GM23338 (cell line): ENCODE measurements around the gene RYR2. TPM values are rescaled to one million over a fixed set of nuclear protein-coding genes. Genes with fewer than 3 reads are reported as not detected.

Source experiments
- ATAC-seq: fragments of 200-7000 bp; cut with Tn5 transposase; 3 replicates; pipeline ENCODE4 v1.9.1; 2020
- DNase-seq: peaks from one replicate; pipeline ENCODE4 v3.0.0-alpha.2; 2015; ENCODE audit warnings: low spot score
- H2AFZ ChIP-seq: fragments of 200-600 bp; sonication (generic); 2 replicates; pipeline ENCODE4 v1.8.0; 2016; ENCODE audit warnings: antibody characterized with exemption, mild to moderate bottlenecking, moderate library complexity
- H3F3A ChIP-seq: fragments of 200-600 bp; sonication (generic); replicated peaks from 2 replicates; pipeline ENCODE4 v1.8.0; 2017; ENCODE audit warnings: antibody characterized with exemption, mixed run types, low read depth
- H3K27ac ChIP-seq: fragments of 200-600 bp; sonication (generic); 2 replicates; pipeline ENCODE4 v1.6.1; 2016; ENCODE audit warnings: low read depth
- H3K27me3 ChIP-seq: fragments of 200-600 bp; sonication (generic); 2 replicates; pipeline ENCODE4 v1.8.0; 2016; ENCODE audit warnings: mild to moderate bottlenecking, mixed run types, moderate library complexity; ENCODE audit not compliant: insufficient read depth
- H3K36me3 ChIP-seq: fragments of 200-600 bp; sonication (generic); 2 replicates; pipeline ENCODE4 v1.8.0; 2016; ENCODE audit warnings: mild to moderate bottlenecking; ENCODE audit not compliant: insufficient read depth
- H3K4me1 ChIP-seq: fragments of 200-600 bp; sonication (generic); 2 replicates; pipeline ENCODE4 v1.8.0; 2016; ENCODE audit warnings: mild to moderate bottlenecking, moderate library complexity; ENCODE audit not compliant: insufficient read depth
- H3K4me2 ChIP-seq: fragments of 200-600 bp; sonication (generic); 2 replicates; pipeline ENCODE4 v1.7.1; 2017; ENCODE audit warnings: mixed run types
- H3K4me3 ChIP-seq: fragments of 200-600 bp; sonication (generic); 2 replicates; pipeline ENCODE4 v1.6.1; 2016; ENCODE audit warnings: mixed run types
- H3K79me2 ChIP-seq: fragments of 200-600 bp; sonication (generic); replicated peaks from 2 replicates; pipeline ENCODE4 v1.8.0; 2017; ENCODE audit warnings: mild to moderate bottlenecking; ENCODE audit not compliant: insufficient read depth
- H3K9me2 ChIP-seq: fragments of 200-600 bp; sonication (generic); 2 replicates; pipeline ENCODE4 v1.8.0; 2017; ENCODE audit not compliant: insufficient read depth
- H4K20me1 ChIP-seq: fragments of 200-600 bp; sonication (generic); replicated peaks from 2 replicates; pipeline ENCODE4 v1.8.0; 2017; ENCODE audit warnings: mild to moderate bottlenecking; ENCODE audit not compliant: insufficient read depth
- H3K27ac Mint-ChIP-seq: 2 replicates; pipeline ENCODE4 v1.8.0; 2020; ENCODE audit warnings: inconsistent platforms, mild to moderate bottlenecking, moderate library complexity, mixed read lengths
- H3K27me3 Mint-ChIP-seq: 3 replicates; pipeline ENCODE4 v1.8.0; 2022; ENCODE audit warnings: low read depth, mild to moderate bottlenecking, moderate library complexity, mixed read lengths, inconsistent platforms; ENCODE audit not compliant: insufficient read depth, poor library complexity
- H3K36me3 Mint-ChIP-seq: 3 replicates; pipeline ENCODE4 v1.8.0; 2021; ENCODE audit warnings: low read depth, mild to moderate bottlenecking, inconsistent platforms, moderate library complexity, mixed read lengths
- H3K4me1 Mint-ChIP-seq: 3 replicates; pipeline ENCODE4 v1.8.0; 2020; ENCODE audit warnings: mild to moderate bottlenecking, inconsistent platforms, mixed read lengths
- H3K4me3 Mint-ChIP-seq: 3 replicates; pipeline ENCODE4 v1.8.0; 2021; ENCODE audit warnings: moderate library complexity, mild to moderate bottlenecking, inconsistent platforms, mixed read lengths
- H3K9me3 Mint-ChIP-seq: 3 replicates; pipeline ENCODE4 v1.8.0; 2020; ENCODE audit warnings: moderate library complexity, mild to moderate bottlenecking, inconsistent platforms, mixed read lengths
- CREB1 ChIP-seq: fragments of 250-450 bp; sonication (Bioruptor Pico); IDR thresholded peaks from 2 replicates; pipeline ENCODE4 v1.5.0; 2020; ENCODE audit warnings: low read depth, mild to moderate bottlenecking, moderate library complexity
- EZH2 ChIP-seq: fragments of 200-600 bp; sonication (generic); IDR thresholded peaks from one replicate; pipeline ENCODE4 v1.8.0; 2017; ENCODE audit warnings: antibody characterized with exemption, mild to moderate bottlenecking, low read depth; ENCODE audit not compliant: unreplicated experiment
- EZH2phosphoT487 ChIP-seq: fragments of 200-600 bp; sonication (generic); IDR thresholded peaks from one replicate; pipeline ENCODE4 v1.8.1; 2018; ENCODE audit warnings: antibody characterized with exemption; ENCODE audit not compliant: unreplicated experiment
- JUNB ChIP-seq: IDR thresholded peaks from one replicate; pipeline ENCODE4 v1.6.1; 2016; ENCODE audit warnings: antibody characterized with exemption; ENCODE audit not compliant: unreplicated experiment
- NANOG ChIP-seq: IDR thresholded peaks from 2 replicates; pipeline ENCODE4 v1.6.1; 2016; ENCODE audit warnings: antibody characterized with exemption, borderline replicate concordance
- POLR2AphosphoS5 ChIP-seq: IDR thresholded peaks from 2 replicates; pipeline ENCODE4 v1.6.1; 2016; ENCODE audit warnings: antibody characterized with exemption, low read depth
- REST ChIP-seq: IDR thresholded peaks from one replicate; pipeline ENCODE4 v1.6.1; 2018; ENCODE audit warnings: antibody characterized with exemption; ENCODE audit not compliant: unreplicated experiment
- STAT1 ChIP-seq: IDR thresholded peaks from one replicate; pipeline ENCODE4 v1.6.1; 2016; ENCODE audit warnings: antibody characterized with exemption; ENCODE audit not compliant: unreplicated experiment
- ZNF114 ChIP-seq: fragments of 250-450 bp; sonication (Bioruptor Pico); IDR thresholded peaks from 2 replicates; pipeline ENCODE4 v1.5.0; 2020; ENCODE audit warnings: mild to moderate bottlenecking, moderate library complexity
- ZNF331 ChIP-seq: fragments of 250-450 bp; sonication (Bioruptor Pico); IDR thresholded peaks from 2 replicates; pipeline ENCODE4 v1.5.0; 2020; ENCODE audit warnings: low read depth, mild to moderate bottlenecking, moderate library complexity
- polyA plus RNA-seq: library from polyadenylated mRNA; unstranded; fragments of >200 nt; fragmentation: Nextera tagmentation; extraction: Ambion mirVana; gene quantifications from 2 replicates; pipeline ENCODE4 v1.2.1, GENCODE V29; 2016
- total RNA-seq: library from RNA; depleted of rRNA; stranded (reverse); fragments of >200 nt; shearing (Covaris generic); gene quantifications from 2 replicates; pipeline ENCODE4 v1.2.3, GENCODE V29; 2014
- TF ChIP-seq, protein P1 (sequence below), 2 experiments: fragments of 200-600 bp in 1 of 2; sonication (generic) in 1 of 2; conservative IDR thresholded peaks; 2 replicates each; pipeline versions ENCODE4 v1.5.1 to v1.6.1; 2016 to 2017; ENCODE audit warnings: antibody characterized with exemption in 2 of 2, low read depth in 2 of 2, mild to moderate bottlenecking in 2 of 2, moderate library complexity in 1 of 2

Gene RYR2
- total and polyA plus RNA-seq, 2 experiments from 2014 or later, result 8.9 to 10.0 TPM

GRCh38 chr1:237393632-237394031 lies 351.6 kb downstream of the RYR2 start:
- peaks cover 26% of the 10 kb centered on the region for H3K4me1 ChIP-seq
- peak overlapping the region; percentile 74; the same call in 1 of the 2 replicates for H3K27ac ChIP-seq
- DNase-seq, result no peak
- no peaks in the 10 kb centered on the region for H4K20me1 ChIP-seq
- peak; percentile 54 for ATAC-seq
- 0 out of 2 replicates have a peak, but pooled peaks cover 3% of the 10 kb centered on the region for H3K79me2 ChIP-seq
- Mint-ChIP-seq H3K4me1 (peaks cover 25% of the 10 kb centered on the region), H3K27ac (0 out of 2 replicates have a peak overlapping the region, but pooled peaks have one; percentile 38), H3K27me3 (peaks cover 3% of the 10 kb centered on the region), H3K4me3 (no peak overlapping the region), H3K9me3 (peaks cover 14% of the 10 kb centered on the region; the same call in 2 of the 3 replicates), H3K36me3 (peaks cover 25% of the 10 kb centered on the region)
- no peak overlapping the region for H3K4me2 ChIP-seq
- H3K4me3 ChIP-seq, result no peak overlapping the region
- no peak overlapping the region for H2AFZ ChIP-seq
- H3K9me2 ChIP-seq, result no peaks in the 10 kb centered on the region
- H3F3A ChIP-seq, result no peaks in the 10 kb centered on the region
- no peaks in the 10 kb centered on the region for H3K27me3 ChIP-seq
- TF ChIP-seq, protein P1, sequence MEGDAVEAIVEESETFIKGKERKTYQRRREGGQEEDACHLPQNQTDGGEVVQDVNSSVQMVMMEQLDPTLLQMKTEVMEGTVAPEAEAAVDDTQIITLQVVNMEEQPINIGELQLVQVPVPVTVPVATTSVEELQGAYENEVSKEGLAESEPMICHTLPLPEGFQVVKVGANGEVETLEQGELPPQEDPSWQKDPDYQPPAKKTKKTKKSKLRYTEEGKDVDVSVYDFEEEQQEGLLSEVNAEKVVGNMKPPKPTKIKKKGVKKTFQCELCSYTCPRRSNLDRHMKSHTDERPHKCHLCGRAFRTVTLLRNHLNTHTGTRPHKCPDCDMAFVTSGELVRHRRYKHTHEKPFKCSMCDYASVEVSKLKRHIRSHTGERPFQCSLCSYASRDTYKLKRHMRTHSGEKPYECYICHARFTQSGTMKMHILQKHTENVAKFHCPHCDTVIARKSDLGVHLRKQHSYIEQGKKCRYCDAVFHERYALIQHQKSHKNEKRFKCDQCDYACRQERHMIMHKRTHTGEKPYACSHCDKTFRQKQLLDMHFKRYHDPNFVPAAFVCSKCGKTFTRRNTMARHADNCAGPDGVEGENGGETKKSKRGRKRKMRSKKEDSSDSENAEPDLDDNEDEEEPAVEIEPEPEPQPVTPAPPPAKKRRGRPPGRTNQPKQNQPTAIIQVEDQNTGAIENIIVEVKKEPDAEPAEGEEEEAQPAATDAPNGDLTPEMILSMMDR (conservative IDR thresholded peaks at IDR 0.05; ENCODE audit: low read depth in 2 of 2), result no peak
- no peak for TF ChIP-seq ZNF331 (CRISPR knock-in tag)
- no peak for TF ChIP-seq NANOG
- no peak for TF ChIP-seq EZH2
- no peak for TF ChIP-seq REST
- no peak for TF ChIP-seq STAT1
- no peak for TF ChIP-seq JUNB
- no peak for TF ChIP-seq ZNF114 (CRISPR knock-in tag)
- no peak for TF ChIP-seq POLR2AphosphoS5
- peaks cover 4% of the 10 kb centered on the region; the same call in 1 of the 2 replicates for H3K36me3 ChIP-seq

DNA sequence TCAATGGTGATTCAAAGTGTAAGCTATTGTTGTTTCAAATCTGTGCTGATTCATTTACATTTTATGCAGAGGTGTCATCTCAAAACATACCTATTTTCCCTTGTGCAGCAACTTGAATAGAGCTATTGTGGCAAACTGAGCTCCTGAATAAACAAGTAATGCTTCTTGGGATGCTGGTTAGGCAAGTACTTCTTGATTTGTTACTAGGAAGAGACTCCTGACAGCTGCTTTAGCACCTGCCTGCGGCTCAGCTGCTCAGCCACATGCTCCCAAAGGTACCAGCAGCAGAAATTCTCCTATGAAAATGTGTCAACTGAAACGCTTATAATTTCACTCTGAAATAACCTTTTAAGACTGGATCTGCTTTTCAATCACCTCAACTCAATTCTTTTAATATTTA lies 352.3 kb downstream of the RYR2 start:
- H4K20me1 ChIP-seq, result no peaks in the 10 kb centered on the region
- peaks cover 25% of the 10 kb centered on the region for H3K4me1 Mint-ChIP-seq
- H3F3A ChIP-seq, result no peaks in the 10 kb centered on the region
- no peaks in the 10 kb centered on the region for H3K27me3 ChIP-seq
- H3K79me2 ChIP-seq, result 0 out of 2 replicates have a peak, but pooled peaks cover 3% of the 10 kb centered on the region
- peaks cover 10% of the 10 kb centered on the region; the same call in 1 of the 2 replicates for H3K36me3 ChIP-seq
- H3K4me2 ChIP-seq, result no peak overlapping the region
- no peak overlapping the region for H3K4me3 ChIP-seq
- H3K36me3 Mint-ChIP-seq, result peaks cover 31% of the 10 kb centered on the region
- ATAC-seq (peak; percentile 50; the same call in 2 of the 3 replicates), DNase-seq (no peak)
- peak overlapping the region; percentile 74; the same call in 1 of the 2 replicates for H3K27ac ChIP-seq
- H3K4me3 Mint-ChIP-seq, result no peak overlapping the region
- peaks cover 3% of the 10 kb centered on the region for H3K27me3 Mint-ChIP-seq
- H3K9me3 Mint-ChIP-seq, result peaks cover 19% of the 10 kb centered on the region
- H3K9me2 ChIP-seq, result no peaks in the 10 kb centered on the region
- no peak overlapping the region for H3K27ac Mint-ChIP-seq
- H3K4me1 ChIP-seq, result peaks cover 26% of the 10 kb centered on the region
- no peak overlapping the region for H2AFZ ChIP-seq
- no peak for TF ChIP-seq NANOG
- TF ChIP-seq JUNB, result no peak
- no peak for TF ChIP-seq POLR2AphosphoS5
- no peak for TF ChIP-seq STAT1
- TF ChIP-seq, protein P1 (conservative IDR thresholded peaks at IDR 0.05; ENCODE audit: low read depth in 2 of 2), result no peak
- no peak for TF ChIP-seq EZH2phosphoT487
- no peak for TF ChIP-seq REST
- TF ChIP-seq EZH2, result no peak
- no peak for TF ChIP-seq ZNF331 (CRISPR knock-in tag)
- no peak for TF ChIP-seq CREB1 (CRISPR knock-in tag)
